BJ (cell line): ENCODE results near the gene DNAH9. TPM values are rescaled to one million over a fixed set of nuclear protein-coding genes. Genes with fewer than 3 reads are reported as not detected.

Experiments used
- CTCF ChIA-PET: fragments of 350-600 bp; formaldehyde crosslinking; extraction: SDS; loops from one replicate; lab custom pipeline; 2021; ENCODE audit warnings: antibody characterized with exemption, inconsistent platforms; lab: Yijun Ruan, JAX
- POLR2A ChIA-PET: fragments of 300-600 bp; sonication (Branson Sonifier 250); formaldehyde crosslinking; extraction: SDS; loops from one replicate; lab custom pipeline; 2021; ENCODE audit warnings: antibody characterized with exemption; lab: Charles Lee
- DNase-seq: peaks from one replicate; pipeline ENCODE4 v3.0.0-alpha.2; 2011; ENCODE audit warnings: low read depth
- H3K27me3 ChIP-seq: 2 replicates; pipeline ENCODE4 v1.6.0; 2011; ENCODE audit warnings: low read length; ENCODE audit not compliant: control insufficient read depth, insufficient read depth
- H3K36me3 ChIP-seq: 2 replicates; pipeline ENCODE4 v1.5.1; 2011; ENCODE audit warnings: low read length; ENCODE audit not compliant: control insufficient read depth, insufficient read depth
- H3K4me3 ChIP-seq: 2 replicates; pipeline ENCODE4 v1.5.1; 2011; ENCODE audit warnings: low read depth, mild to moderate bottlenecking, control low read depth, low read length
- polyA plus RNA-seq: library from polyadenylated mRNA; depleted of rRNA; stranded (reverse); fragments of >200 nt; gene quantifications from 2 replicates; pipeline ENCODE4 v1.2.3, GENCODE V29; 2011
- TF ChIP-seq, protein P1 (sequence below): IDR thresholded peaks from 2 replicates; pipeline ENCODE4 v1.5.1; 2011; ENCODE audit warnings: low read depth, mild to moderate bottlenecking, control low read depth, inconsistent platforms, low read length, moderate library complexity; ENCODE audit not compliant: insufficient read depth

Gene DNAH9
- polyA plus RNA-seq, 1 experiment: not detected

GRCh38 chr17:11578998-11579397 is 19.3 kb upstream of the DNAH9 start:
- H3K27me3 ChIP-seq: no peaks in the 10 kb centered on the region
- no peak overlapping the region for H3K4me3 ChIP-seq
- no peak for DNase-seq
- no peaks in the 10 kb centered on the region for H3K36me3 ChIP-seq
- POLR2A ChIA-PET: no interaction called here
- TF ChIP-seq, protein P1, sequence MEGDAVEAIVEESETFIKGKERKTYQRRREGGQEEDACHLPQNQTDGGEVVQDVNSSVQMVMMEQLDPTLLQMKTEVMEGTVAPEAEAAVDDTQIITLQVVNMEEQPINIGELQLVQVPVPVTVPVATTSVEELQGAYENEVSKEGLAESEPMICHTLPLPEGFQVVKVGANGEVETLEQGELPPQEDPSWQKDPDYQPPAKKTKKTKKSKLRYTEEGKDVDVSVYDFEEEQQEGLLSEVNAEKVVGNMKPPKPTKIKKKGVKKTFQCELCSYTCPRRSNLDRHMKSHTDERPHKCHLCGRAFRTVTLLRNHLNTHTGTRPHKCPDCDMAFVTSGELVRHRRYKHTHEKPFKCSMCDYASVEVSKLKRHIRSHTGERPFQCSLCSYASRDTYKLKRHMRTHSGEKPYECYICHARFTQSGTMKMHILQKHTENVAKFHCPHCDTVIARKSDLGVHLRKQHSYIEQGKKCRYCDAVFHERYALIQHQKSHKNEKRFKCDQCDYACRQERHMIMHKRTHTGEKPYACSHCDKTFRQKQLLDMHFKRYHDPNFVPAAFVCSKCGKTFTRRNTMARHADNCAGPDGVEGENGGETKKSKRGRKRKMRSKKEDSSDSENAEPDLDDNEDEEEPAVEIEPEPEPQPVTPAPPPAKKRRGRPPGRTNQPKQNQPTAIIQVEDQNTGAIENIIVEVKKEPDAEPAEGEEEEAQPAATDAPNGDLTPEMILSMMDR: no peak
- CTCF ChIA-PET: no interaction called here

DNA sequence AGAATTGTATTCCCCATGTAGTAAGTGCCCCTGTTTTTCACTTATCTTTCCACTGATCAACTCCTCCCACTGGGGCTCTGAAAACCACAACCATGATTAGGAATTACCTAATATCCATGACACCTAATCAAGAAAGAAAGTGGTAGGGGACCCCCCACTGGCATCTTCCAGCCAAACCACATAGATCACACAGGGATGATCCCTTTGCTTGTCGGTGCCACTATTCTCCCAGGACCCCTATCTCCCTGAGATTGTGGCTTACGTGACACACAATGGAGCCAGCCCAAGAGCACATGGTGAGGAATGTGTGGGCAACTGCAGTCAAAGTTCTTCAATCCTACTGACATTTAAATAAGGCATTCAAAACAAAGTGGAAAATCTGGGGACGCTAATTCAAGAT is 17.6 kb upstream of the DNAH9 start:
- ChIA-PET CTCF (no interaction called here), POLR2A (no interaction called here)
- TF ChIP-seq, protein P1: no peak
- H3K4me3 ChIP-seq: no peak overlapping the region
- DNase-seq: no peak
- H3K36me3 ChIP-seq: no peaks in the 10 kb centered on the region
- H3K27me3 ChIP-seq: no peaks in the 10 kb centered on the region

- no peak for DNase-seq
These were observed 16.1 kb upstream of the DNAH9 start for GRCh38 chr17:11582217-11582616.

GRCh38 chr17:11583306-11583992 is 14.8 kb upstream of the DNAH9 start:
- Histone ChIP-seq H3K27me3 (no peaks in the 10 kb centered on the region), H3K36me3 (no peaks in the 10 kb centered on the region), H3K4me3 (no peak overlapping the region)
- no peak for DNase-seq
- TF ChIP-seq, protein P1: no peak
- CTCF ChIA-PET: no interaction called here
- POLR2A ChIA-PET: no interaction called here

More at GRCh38 chr17:11582217-11582616, 16.1 kb upstream of the DNAH9 start:
- CTCF ChIA-PET: no interaction called here
- POLR2A ChIA-PET: interaction anchor here (0.5 kb wide), 1 partner anchor 1848 kb away, joined by 5 read pairs; no protein-coding TSS in a partner anchor
- Histone ChIP-seq H3K4me3 (no peak overlapping the region), H3K27me3 (no peaks in the 10 kb centered on the region), H3K36me3 (no peaks in the 10 kb centered on the region)
- TF ChIP-seq, protein P1: no peak

GRCh38 chr17:11589716-11590115 is 8.6 kb upstream of the DNAH9 start:
- H3K27me3 ChIP-seq: no peaks in the 10 kb centered on the region
- no peak overlapping the region for H3K4me3 ChIP-seq
- ChIA-PET POLR2A (no interaction called here), CTCF (no interaction called here)
- TF ChIP-seq, protein P1: no peak
- no peaks in the 10 kb centered on the region for H3K36me3 ChIP-seq
- DNase-seq: no peak
